CD14-positive monocyte (primary cell): ENCODE results near the gene SNCB. TPM values are rescaled to one million over a fixed set of nuclear protein-coding genes. Genes with fewer than 3 reads are reported as not detected.

ENCODE experiments used
- DNase-seq, 3 donors: peaks; one replicate each; pipeline ENCODE4 v3.0.0-alpha.2; 2011 to 2022
- H2AFZ ChIP-seq: 2 replicates; pipeline ENCODE4 v1.6.0; 2012; ENCODE audit warnings: mild to moderate bottlenecking, low read depth, low read length, inconsistent platforms; ENCODE audit not compliant: insufficient read depth, poor library complexity, severe bottlenecking
- H3K27ac ChIP-seq, 2 donors: 1 replicate in 1 of 2; 2 replicates in 1 of 2; pipeline ENCODE4 v1.5.1; 2012 to 2013; ENCODE audit warnings: low read length in 2 of 2, control low read depth in 1 of 2, inconsistent platforms in 1 of 2, low read depth in 1 of 2, mild to moderate bottlenecking in 1 of 2
- H3K27me3 ChIP-seq, 2 donors: one replicate each; pipeline versions ENCODE4 v1.6.0 to v1.6.1; 2011 to 2013; ENCODE audit warnings: low read length in 2 of 2; ENCODE audit not compliant: control insufficient read depth in 2 of 2, insufficient read depth in 2 of 2
- H3K36me3 ChIP-seq, 2 donors: replicated peaks in 1 of 2; 1 replicate in 1 of 2; 2 replicates in 1 of 2; pipeline versions ENCODE4 v1.5.1 to v1.6.1; 2012 to 2013; ENCODE audit warnings: low read length in 2 of 2, control low read depth in 1 of 2, inconsistent platforms in 1 of 2, mild to moderate bottlenecking in 1 of 2; ENCODE audit not compliant: insufficient read depth in 2 of 2, control insufficient read depth in 1 of 2
- H3K4me1 ChIP-seq, 2 donors: 1 replicate in 1 of 2; 2 replicates in 1 of 2; pipeline versions ENCODE4 v1.5.1 to v1.6.1; 2012 to 2013; ENCODE audit warnings: low read length in 2 of 2, control low read depth in 1 of 2, inconsistent platforms in 1 of 2, mild to moderate bottlenecking in 1 of 2, moderate library complexity in 1 of 2; ENCODE audit not compliant: insufficient read depth in 2 of 2, control insufficient read depth in 1 of 2
- H3K4me2 ChIP-seq: replicated peaks from 2 replicates; pipeline ENCODE3; 2012; ENCODE audit warnings: low read length, moderate library complexity, mild to moderate bottlenecking; ENCODE audit not compliant: poor library complexity, severe bottlenecking; ENCODE audit errors: extremely low read depth
- H3K4me3 ChIP-seq, 3 experiments: fragments of 200-600 bp in 1 of 3; sonication (generic) in 1 of 3; replicated peaks in 1 of 3; 1 replicate in 2 of 3; 2 replicates in 1 of 3; pipeline ENCODE4 v1.5.1; 2011 to 2013; ENCODE audit warnings: low read length in 3 of 3, mild to moderate bottlenecking in 3 of 3, control low read depth in 2 of 3, low read depth in 2 of 3, inconsistent platforms in 1 of 3, moderate library complexity in 1 of 3
- H3K79me2 ChIP-seq: 2 replicates; pipeline ENCODE4 v1.6.0; 2012; ENCODE audit warnings: mild to moderate bottlenecking, control low read depth, inconsistent platforms, low read length, moderate library complexity; ENCODE audit not compliant: insufficient read depth
- H3K9ac ChIP-seq: 2 replicates; pipeline ENCODE4 v1.6.0; 2017; ENCODE audit warnings: low read length, mild to moderate bottlenecking; ENCODE audit not compliant: insufficient read depth, poor library complexity, severe bottlenecking
- H3K9me3 ChIP-seq, 2 donors: replicated peaks in 1 of 2; 1 replicate in 1 of 2; 2 replicates in 1 of 2; pipeline versions ENCODE4 v1.5.1 to v1.6.1; 2012 to 2013; ENCODE audit warnings: low read length in 2 of 2, control low read depth in 1 of 2; ENCODE audit not compliant: control insufficient read depth in 1 of 2, insufficient read depth in 1 of 2
- H4K20me1 ChIP-seq: 2 replicates; pipeline ENCODE4 v1.6.0; 2012; ENCODE audit warnings: mild to moderate bottlenecking, low read length, control low read depth, moderate library complexity; ENCODE audit not compliant: insufficient read depth
- H3K27ac Mint-ChIP-seq, 7 donors: one replicate each; pipeline ENCODE4 v1.8.0; 2020; ENCODE audit warnings: mild to moderate bottlenecking in 7 of 7, mixed read lengths in 7 of 7, moderate library complexity in 6 of 7, inconsistent platforms in 2 of 7
- H3K27me3 Mint-ChIP-seq, 3 donors: one replicate each; pipeline ENCODE4 v1.8.0; 2021 to 2022; ENCODE audit warnings: low read depth in 3 of 3, mild to moderate bottlenecking in 3 of 3, mixed read lengths in 3 of 3, moderate library complexity in 3 of 3, inconsistent platforms in 1 of 3
- H3K36me3 Mint-ChIP-seq, 2 donors: one replicate each; pipeline ENCODE4 v1.8.0; 2020; ENCODE audit warnings: mixed read lengths in 2 of 2, inconsistent platforms in 1 of 2, mild to moderate bottlenecking in 1 of 2
- H3K4me1 Mint-ChIP-seq: one replicate; pipeline ENCODE4 v1.8.0; 2020; ENCODE audit warnings: mild to moderate bottlenecking, mixed read lengths
- H3K4me3 Mint-ChIP-seq, 2 donors: one replicate each; pipeline ENCODE4 v1.8.0; 2020; ENCODE audit warnings: mild to moderate bottlenecking in 2 of 2, mixed read lengths in 2 of 2, moderate library complexity in 1 of 2
- H3K9me3 Mint-ChIP-seq, 7 donors: one replicate each; pipeline ENCODE4 v1.8.0; 2020 to 2022; ENCODE audit warnings: mixed read lengths in 7 of 7, mild to moderate bottlenecking in 6 of 7, moderate library complexity in 6 of 7, inconsistent platforms in 2 of 7
- WGBS: methylation state at CpG from one replicate; pipeline ENCODE4 v1.1.5; 2013; ENCODE audit warnings: missing lambda C conversion rate; ENCODE audit not compliant: insufficient coverage; 5-methylcytosine and 5-hydroxymethylcytosine counted together
- intact Hi-C, 2 donors: fragments of 100-400 bp; cut with micrococcal nuclease; formaldehyde crosslinking; loops; one replicate each; pipeline versions ENCODE4 v1.15.0 to v1.15.1; 2023
- polyA plus RNA-seq, 3 donors: library from polyadenylated mRNA; depleted of rRNA in 1 of 3; unstranded in 2 of 3; stranded (reverse) in 1 of 3; fragments of 300-500 nt in 2 of 3; fragments of >200 nt in 1 of 3; fragmentation: Illumina TruSeq in 2 of 3; gene quantifications; 1 replicate in 2 of 3; 2 replicates in 1 of 3; pipeline ENCODE4 v1.2.3, GENCODE V29; 2012 to 2021
- TF ChIP-seq, protein P1 (sequence below): fragments of 200-600 bp; IDR thresholded peaks from one replicate; pipeline ENCODE4 v1.8.0; 2022; ENCODE audit warnings: antibody characterized with exemption, mild to moderate bottlenecking

SNCB gene
- polyA plus RNA-seq, 3 donors: not detected

DNA sequence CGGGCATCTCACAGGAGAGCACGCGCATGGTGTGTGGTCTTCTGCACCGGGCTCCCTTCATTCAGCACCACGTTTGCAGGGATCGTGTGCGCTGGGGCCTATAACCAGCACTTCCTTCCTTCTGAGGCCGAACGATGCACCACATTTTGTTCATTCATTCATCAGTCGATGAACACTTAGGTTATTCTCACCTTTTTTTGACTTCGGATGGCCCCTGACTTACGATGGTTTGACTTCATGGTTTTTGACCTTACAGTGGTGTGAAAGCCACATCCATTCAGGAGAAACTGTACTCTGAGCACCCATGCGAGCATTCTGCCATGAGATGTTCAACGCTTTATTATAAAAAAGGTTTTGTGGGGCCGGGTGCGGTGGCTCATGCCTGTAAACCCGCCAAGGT lies 44.5 kb upstream of the SNCB start:
- Mint-ChIP-seq H3K4me1 (no peaks in the 10 kb centered on the region), H3K36me3 (no peaks in the 10 kb centered on the region), H3K27me3 (peaks cover 37 to 51% (median 40%) of the 10 kb centered on the region in 3 donors), H3K27ac (no peak overlapping the region), H3K4me3 (no peak overlapping the region), H3K9me3 (no peaks in the 10 kb centered on the region)
- Histone ChIP-seq H3K4me2 (no peak overlapping the region), H3K4me3 (no peak overlapping the region), H3K9me3 (peaks cover 0 to 4% of the 10 kb centered on the region in 2 donors), H4K20me1 (no peaks in the 10 kb centered on the region), H3K27ac (no peak overlapping the region), H2AFZ (no peak overlapping the region), H3K4me1 (no peaks in the 10 kb centered on the region), H3K9ac (no peak overlapping the region), H3K27me3 (peaks cover 3 to 18% of the 10 kb centered on the region in 2 donors), H3K36me3 (no peaks in the 10 kb centered on the region), H3K79me2 (no peaks in the 10 kb centered on the region)
- intact Hi-C loops: no loop called here
- WGBS: 89% methylated on average over 13 of the region's 17 CpGs
- TF ChIP-seq, protein P1, sequence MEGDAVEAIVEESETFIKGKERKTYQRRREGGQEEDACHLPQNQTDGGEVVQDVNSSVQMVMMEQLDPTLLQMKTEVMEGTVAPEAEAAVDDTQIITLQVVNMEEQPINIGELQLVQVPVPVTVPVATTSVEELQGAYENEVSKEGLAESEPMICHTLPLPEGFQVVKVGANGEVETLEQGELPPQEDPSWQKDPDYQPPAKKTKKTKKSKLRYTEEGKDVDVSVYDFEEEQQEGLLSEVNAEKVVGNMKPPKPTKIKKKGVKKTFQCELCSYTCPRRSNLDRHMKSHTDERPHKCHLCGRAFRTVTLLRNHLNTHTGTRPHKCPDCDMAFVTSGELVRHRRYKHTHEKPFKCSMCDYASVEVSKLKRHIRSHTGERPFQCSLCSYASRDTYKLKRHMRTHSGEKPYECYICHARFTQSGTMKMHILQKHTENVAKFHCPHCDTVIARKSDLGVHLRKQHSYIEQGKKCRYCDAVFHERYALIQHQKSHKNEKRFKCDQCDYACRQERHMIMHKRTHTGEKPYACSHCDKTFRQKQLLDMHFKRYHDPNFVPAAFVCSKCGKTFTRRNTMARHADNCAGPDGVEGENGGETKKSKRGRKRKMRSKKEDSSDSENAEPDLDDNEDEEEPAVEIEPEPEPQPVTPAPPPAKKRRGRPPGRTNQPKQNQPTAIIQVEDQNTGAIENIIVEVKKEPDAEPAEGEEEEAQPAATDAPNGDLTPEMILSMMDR: no peak
- no peak for DNase-seq

DNA sequence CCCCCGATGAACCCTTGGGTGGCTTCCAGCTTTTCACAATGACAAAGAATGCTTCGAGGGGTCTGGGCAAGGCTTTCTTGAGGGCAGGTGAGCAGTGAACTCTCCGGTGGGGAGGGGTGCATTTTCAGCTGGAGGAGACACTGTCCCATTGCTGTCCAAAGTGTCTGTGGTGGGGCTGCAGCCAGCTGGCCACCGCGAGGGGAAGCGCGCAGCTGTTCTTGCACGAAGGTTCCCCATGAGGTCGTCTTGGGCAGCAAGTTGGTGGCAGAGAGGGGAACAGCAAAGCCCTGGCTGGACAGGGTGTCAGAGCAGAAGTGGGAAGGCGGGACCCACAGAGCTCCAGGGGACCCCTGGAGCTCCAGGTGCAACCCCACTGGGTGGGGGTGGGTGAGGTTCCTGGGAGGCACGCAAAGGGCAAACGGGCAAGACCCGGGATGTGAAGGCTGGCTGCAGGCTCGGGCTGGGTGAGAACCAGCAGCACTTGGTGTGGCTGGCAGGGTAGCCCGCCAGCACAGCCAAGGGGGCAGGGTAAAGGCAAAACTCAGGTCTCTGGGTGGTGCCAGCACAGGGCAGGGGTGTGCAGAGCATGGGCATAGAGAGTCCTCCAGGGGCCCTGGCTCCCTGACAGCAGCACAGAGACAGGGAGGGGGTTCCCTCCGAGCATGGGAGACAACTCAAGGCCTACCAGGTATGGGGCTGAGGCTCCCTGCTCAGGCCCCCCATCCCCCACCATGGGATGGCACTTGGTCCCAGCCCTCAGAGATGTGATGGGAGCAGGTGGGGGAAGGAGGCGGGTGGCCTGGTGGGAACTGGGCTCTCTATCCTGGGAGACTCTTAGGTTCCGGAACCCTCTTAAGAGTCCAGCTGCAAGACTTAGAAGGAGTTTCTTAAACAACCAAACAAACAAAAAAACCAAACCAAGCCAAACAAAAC lies 43.6 kb upstream of the SNCB start:
- Histone ChIP-seq H3K4me3 (no peak overlapping the region), H3K4me1 (no peaks in the 10 kb centered on the region), H3K79me2 (no peaks in the 10 kb centered on the region), H3K4me2 (no peak overlapping the region), H3K9me3 (no peaks in the 10 kb centered on the region), H3K27me3 (peaks cover 0 to 9% of the 10 kb centered on the region in 2 donors), H2AFZ (no peak overlapping the region), H3K36me3 (no peaks in the 10 kb centered on the region), H3K9ac (no peak overlapping the region), H4K20me1 (no peaks in the 10 kb centered on the region), H3K27ac (no peak overlapping the region)
- 93% methylated on average over 13 of the region's 18 CpGs for WGBS
- TF ChIP-seq, protein P1: no peak
- DNase-seq: no peak
- H3K9me3 Mint-ChIP-seq: no peaks in the 10 kb centered on the region
- H3K4me1 Mint-ChIP-seq: no peaks in the 10 kb centered on the region
- peaks cover 28 to 42% (median 33%) of the 10 kb centered on the region in 3 donors for H3K27me3 Mint-ChIP-seq
- intact Hi-C loops: no loop called here
- H3K36me3 Mint-ChIP-seq: no peaks in the 10 kb centered on the region
- H3K4me3 Mint-ChIP-seq: no peak overlapping the region
- no peak overlapping the region for H3K27ac Mint-ChIP-seq
